Stimulated activated CD8-positive, alpha-beta memory T cell treated with anti-CD3 and anti-CD28 coated beads, Interleukin-15, amount 100 ng/mL, for 48 hours (primary cell): ENCODE results near the gene FAM193A.
A peak's percentile ranks its signal among the peaks of the same experiment; 100 is the strongest.
"Not testable (repeated sequence)": the region's sequence is repeated elsewhere in the genome, so short reads cannot be mapped to it uniquely, and the experiment has no call there.

Source experiments
- DNase-seq, 2 donors: peaks; one replicate each; pipeline ENCODE4 v3.0.0-alpha.2; 2020; ENCODE audit warnings: low read depth in 2 of 2

FAM193A gene

GRCh38 chr4:2691313-2691712, 154.9 kb downstream of the FAM193A start:
- no peak for DNase-seq

DNA sequence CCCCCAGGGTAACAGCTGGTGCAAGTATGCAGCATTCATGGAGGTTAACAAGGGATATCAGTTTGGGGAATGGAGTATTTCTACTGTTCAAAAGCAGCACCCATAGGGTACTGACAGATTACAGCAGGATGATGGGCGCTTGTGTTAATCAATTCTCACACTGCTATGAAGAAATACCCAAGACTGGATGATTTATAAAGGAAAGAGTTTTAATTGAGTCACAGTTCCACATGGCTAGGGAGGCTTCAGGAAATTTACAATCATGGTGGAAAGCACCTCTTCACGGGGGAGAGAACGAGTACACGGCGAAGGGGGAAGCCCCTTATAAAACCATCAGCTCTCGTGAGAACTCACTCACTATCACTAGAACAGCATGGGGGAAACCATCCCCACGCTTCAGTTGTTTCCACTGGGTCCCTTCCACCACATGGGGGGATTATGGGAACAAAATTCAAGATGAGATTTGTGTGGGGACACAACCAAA, 155.5 kb downstream of the FAM193A start:
- peak in 1 of 2 donors; percentile 27 for DNase-seq

DNA sequence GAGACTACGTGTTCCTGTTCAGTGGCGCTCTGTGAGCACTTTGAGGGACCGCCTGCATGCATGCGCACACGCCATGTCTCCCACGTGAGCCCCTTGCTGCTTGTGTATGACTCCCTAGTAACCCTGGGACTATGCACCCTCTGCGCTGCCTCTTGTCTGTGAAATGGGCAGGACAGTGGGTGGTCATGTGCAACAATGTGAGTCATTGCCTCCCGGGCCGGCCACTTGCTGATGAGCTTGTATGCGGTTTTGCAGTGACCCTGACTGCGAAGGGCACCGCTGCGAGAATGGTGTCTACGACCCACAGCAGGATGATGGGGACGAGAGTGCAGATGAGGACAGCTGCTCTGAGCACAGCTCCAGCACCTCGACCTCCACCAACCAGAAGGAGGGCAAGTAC, 158.2 kb downstream of the FAM193A start:
- DNase-seq = no peak

GRCh38 chr4:2695346-2696060, 159.1 kb downstream of the FAM193A start:
- DNase-seq = no peak

- no peak for DNase-seq
Observed at GRCh38 chr4:2696423-2696822, 160.0 kb downstream of the FAM193A start.

DNA sequence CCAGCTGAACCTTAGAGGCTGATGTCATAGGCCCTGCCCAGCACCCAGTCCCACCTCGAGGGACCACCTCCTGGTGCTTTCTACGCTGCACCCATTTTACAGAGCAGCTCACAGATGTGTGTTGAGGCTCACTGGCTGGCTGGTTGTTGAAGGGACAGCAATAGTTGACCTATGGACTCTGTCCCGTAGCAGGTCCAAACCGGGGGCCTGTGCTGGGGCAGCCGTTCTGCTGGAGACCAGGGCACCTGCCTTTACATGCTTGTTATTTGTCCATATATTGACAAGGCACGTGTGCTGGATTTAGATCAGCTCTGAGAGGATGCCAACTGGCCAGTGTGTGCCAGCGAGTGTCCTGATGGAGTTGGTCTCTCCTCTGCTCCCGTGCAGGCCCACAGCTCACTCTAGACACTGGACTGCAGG, 161.6 kb downstream of the FAM193A start:
- DNase-seq = no peak

- DNase-seq = no peak
Observed at GRCh38 chr4:2698504-2698903, 162.1 kb downstream of the FAM193A start.

DNA sequence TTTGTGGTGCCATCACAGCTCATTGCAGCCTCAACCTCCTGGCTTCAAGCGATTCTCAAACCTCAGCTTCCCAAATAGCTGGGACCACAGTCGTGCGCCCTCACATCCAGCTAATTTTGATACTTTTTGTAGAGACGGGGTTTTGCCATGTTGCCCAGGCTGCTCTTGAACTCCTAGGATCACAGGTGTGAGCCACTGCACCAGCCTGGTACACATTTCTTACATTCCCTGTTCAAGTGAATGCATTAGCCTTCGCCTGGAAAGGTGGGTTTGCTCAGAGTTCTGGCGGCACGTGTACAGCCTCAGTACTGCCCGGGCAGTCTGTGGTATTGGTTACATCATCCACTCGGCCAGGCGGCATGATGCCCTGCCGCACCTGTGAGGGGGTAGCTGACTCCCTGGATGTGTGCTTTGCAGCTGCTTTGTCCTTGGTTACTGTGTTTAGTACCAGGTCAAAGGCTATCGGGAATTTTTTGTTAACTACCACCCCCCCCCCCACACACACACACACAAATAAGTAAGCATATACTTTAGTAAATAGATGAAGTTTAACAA, 162.6 kb downstream of the FAM193A start:
- no peak for DNase-seq

DNA sequence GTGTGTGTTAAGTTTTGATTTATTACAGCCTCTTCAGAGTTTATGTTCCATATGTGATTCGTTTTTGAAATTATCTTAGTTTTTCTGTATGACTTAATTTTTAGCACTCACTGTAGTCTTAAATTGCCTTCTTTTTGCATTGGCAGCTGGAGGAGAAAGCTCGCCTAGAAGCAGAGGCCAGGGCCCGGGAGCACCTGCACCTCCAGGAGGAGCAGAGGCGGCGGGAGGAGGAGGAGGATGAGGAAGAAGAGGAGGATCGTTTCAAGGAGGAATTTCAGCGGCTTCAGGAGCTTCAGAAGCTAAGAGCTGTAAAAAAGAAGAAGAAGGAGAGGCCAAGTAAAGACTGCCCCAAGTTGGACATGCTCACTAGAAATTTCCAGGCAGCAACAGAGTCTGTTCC, 163.1 kb downstream of the FAM193A start:
- no peak for DNase-seq

- no peak for DNase-seq
Observed at GRCh38 chr4:2700031-2700430, 163.6 kb downstream of the FAM193A start.

DNA sequence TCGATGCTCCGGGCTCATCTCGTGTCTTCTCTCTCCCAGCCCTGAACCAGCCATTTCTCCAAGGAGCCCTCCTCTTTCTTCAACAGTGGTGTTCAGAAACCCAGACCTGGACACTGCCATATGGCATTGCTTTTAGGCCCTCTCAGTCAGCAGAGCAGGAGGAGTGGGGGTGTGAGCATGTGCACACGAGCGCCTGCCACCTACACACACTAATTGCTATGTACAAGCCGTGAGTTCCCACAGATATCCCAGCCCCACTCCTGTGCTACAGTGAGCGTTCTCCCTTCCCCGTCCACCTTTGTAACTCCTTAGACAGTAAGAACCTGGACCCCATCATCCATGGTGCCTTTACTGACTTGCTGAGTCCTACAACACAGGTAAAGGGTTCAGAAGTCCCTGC, 165.9 kb downstream of the FAM193A start:
- no peak for DNase-seq

DNA sequence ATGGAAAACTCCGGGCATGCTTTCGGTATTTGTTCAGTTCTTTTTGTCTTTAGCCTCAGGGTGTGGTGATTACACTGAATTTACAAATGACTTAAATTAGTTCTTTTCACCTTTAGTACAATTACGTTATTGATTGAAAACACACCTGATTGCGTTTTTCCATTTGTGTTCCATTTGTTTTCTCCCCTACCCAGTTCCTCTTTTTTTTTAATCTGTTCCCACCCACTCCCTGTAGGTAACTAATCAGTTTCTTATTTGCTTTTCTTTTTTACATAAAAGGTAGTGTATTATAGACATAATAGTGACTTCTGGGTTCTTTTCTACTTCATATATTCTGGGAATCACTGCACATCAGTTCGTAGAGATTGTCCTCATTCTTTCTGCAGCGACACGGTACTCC, 166.3 kb downstream of the FAM193A start:
- DNase-seq = no peak

- no peak for DNase-seq
Observed at GRCh38 chr4:2712261-2712842, 175.9 kb downstream of the FAM193A start.

- DNase-seq = no peak
Observed at GRCh38 chr4:2713337-2713736, 176.9 kb downstream of the FAM193A start.

- peak in 1 of 2 donors; percentile 5 for DNase-seq
Observed at GRCh38 chr4:2714061-2714770, 177.8 kb downstream of the FAM193A start.

DNA sequence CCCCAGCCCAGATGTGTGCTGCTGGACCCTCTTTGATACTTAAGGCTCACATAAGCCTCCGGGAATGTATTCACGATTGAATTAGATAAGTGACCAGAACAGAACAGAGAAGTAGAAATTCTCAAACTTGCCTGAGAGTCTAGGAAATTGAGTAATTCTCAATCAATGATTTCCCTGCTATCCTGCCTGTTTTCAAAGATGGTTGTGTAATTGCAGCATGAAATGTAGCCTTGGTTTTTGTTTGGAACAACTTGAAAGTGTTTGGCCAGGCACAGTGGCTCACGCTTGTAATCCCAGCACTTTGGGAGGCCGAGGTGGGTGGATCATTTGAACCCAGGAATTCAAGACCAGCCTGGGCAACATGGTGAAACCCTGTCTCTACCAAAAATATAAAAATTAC, 178.5 kb downstream of the FAM193A start:
- DNase-seq = no peak

DNA sequence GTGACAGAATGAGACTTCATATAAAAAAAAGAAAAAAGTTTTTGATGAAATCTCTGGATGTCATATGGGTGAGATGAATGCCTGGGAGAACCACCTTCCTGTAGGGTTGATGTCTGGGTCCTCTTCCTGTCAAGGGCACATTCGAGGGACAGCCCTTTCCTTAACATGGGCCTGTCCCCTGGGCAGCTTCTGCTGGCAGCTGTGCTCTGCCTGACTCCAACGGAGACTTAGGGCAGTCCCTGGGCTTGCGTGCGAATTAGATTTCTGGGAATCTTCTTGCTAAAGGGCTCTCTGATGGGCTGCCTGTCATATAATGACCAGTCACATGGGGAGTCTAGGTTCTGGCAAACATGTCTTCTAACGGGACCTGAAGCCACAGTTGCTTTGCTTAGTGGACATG, 179.0 kb downstream of the FAM193A start:
- no peak for DNase-seq

DNA sequence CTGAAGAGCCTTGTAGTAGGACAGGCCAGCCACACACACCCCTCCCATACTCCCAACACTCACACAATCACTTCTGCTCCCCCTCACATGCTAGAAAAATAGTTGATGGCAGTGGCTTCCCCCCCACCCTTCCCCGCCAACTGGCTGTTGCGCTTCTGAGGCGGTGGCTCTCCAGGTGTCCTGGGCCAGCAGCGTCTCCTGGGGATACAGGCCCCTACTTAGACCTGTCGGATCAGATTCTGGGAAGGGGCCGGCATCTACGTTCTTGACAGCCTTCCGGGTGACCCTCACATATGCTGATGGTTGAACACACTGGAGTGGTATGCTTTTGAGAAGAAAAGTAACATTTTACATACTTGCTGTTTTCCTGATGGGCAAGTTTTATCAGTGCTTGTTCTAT, 179.8 kb downstream of the FAM193A start:
- DNase-seq = no peak

DNA sequence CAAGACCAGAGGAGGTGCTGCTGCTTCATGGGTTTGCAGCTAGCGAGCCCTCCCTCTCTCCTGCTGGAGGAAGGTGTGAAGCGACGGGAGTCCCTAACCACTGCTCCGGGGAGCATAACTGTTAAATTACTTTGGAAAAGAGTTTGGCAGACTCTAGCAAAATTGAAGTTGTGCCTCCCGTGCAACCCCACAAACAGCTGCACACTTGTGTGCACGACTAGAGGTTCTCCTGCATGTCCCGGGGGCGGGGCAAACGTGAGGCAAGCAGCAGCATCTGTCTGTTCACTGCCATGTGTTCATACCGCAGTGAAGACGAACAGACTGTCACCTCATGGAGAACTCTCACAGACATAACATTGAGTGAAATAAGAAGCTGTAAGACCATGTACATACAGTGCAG, 185.1 kb downstream of the FAM193A start:
- DNase-seq = no peak

- no peak for DNase-seq
Observed at GRCh38 chr4:2722033-2722432, 185.6 kb downstream of the FAM193A start.

DNA sequence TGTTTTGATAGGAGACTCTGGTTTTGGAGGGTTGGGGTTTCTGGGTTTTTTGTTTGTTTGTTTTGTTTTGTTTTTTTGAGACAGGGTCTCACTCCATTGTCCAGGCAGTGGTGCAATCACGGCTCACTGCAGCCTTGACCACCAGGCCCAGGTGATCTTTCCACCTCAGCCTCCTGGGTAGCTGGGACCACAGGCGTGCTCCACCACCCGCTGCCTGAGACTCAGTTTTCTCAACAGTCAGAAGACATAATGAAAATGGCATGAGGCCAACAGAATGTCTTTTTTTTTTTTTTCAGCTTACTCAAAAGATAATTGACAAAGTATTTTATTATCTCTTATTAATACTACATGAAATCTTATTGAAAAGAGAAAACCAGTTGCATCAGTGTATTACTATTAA, 187.3 kb downstream of the FAM193A start:
- DNase-seq = no peak

DNA sequence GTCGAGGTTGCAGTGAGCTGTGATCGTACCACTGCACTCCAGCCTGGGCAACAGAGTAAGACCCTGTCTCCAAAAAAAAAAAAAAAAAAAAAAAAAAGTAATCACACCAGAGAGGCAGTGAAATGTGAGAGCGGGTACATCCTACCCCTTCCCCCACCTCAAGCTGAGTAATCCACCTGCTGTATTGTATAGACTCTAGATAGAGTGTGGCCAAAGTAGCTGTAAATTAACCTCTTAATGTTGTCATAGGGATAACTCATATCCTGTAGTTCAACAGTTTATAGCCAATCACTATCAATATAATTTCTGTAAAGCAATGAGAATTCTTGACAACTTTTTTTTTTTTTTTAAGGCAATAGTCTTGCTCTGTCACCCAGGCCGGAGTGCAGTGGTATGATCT, 188.9 kb downstream of the FAM193A start:
- no peak for DNase-seq

- DNase-seq = not testable (repeated sequence)
Observed at GRCh38 chr4:2726881-2727280, 190.4 kb downstream of the FAM193A start.
